ENCODE data around the gene ADSL. TPM values are rescaled to one million over a fixed set of nuclear protein-coding genes. Genes with fewer than 3 reads are reported as not detected.
A peak's percentile ranks its signal among the peaks of the same experiment; 100 is the strongest.

Gene ADSL
- total RNA-seq, 4 donors from 2014 or later = 32.2 to 163 (median 37.4) TPM

GRCh38 chr22:40401532-40401931 is 55.2 kb downstream of the ADSL start:
- H3K4me3 ChIP-seq = no peak overlapping the region
- peak overlapping the region in 1 of 4 donors; percentile 82 for H3K27ac ChIP-seq
- DNase-seq = peak in 1 of 3 donors; percentile 56
- H3K4me1 ChIP-seq = peaks cover 0 to 7% (median 3%) of the 10 kb centered on the region in 4 donors
- no peaks in the 10 kb centered on the region for H3K27me3 ChIP-seq
- TF ChIP-seq POLR2A (IDR thresholded peaks at IDR 0.05) (no peak), CTCF (IDR thresholded peaks at IDR 0.05) (no peak)
- H3K9me3 ChIP-seq = no peaks in the 10 kb centered on the region
- peaks cover 0 to 43% (median 0%) of the 10 kb centered on the region in 3 donors for H3K36me3 ChIP-seq

GRCh38 chr22:40401981-40402406 is 55.7 kb downstream of the ADSL start:
- Histone ChIP-seq H3K4me1 (peaks cover 0 to 7% (median 3%) of the 10 kb centered on the region in 4 donors), H3K9me3 (no peaks in the 10 kb centered on the region), H3K36me3 (peaks cover 0 to 48% (median 0%) of the 10 kb centered on the region in 3 donors), H3K4me3 (no peak overlapping the region), H3K27ac (peak overlapping the region in 1 of 4 donors; percentile 82), H3K27me3 (no peaks in the 10 kb centered on the region)
- no peak for TF ChIP-seq POLR2A (IDR thresholded peaks at IDR 0.05)
- no peak for TF ChIP-seq CTCF (IDR thresholded peaks at IDR 0.05)
- DNase-seq = no peak

- peaks cover 0 to 7% (median 3%) of the 10 kb centered on the region in 4 donors for H3K4me1 ChIP-seq
- H3K4me3 ChIP-seq = no peak overlapping the region
- TF ChIP-seq CTCF (IDR thresholded peaks at IDR 0.05) = no peak
- TF ChIP-seq POLR2A (IDR thresholded peaks at IDR 0.05) = no peak
- H3K36me3 ChIP-seq = peaks cover 0 to 59% (median 0%) of the 10 kb centered on the region in 3 donors
- H3K9me3 ChIP-seq = no peaks in the 10 kb centered on the region
- no peak for DNase-seq
- H3K27ac ChIP-seq = no peak overlapping the region
- H3K27me3 ChIP-seq = no peaks in the 10 kb centered on the region
Observed at GRCh38 chr22:40403141-40403540, 56.8 kb downstream of the ADSL start.

- no peak overlapping the region for H3K27ac ChIP-seq
- H3K27me3 ChIP-seq = no peaks in the 10 kb centered on the region
- no peak for TF ChIP-seq CTCF (IDR thresholded peaks at IDR 0.05)
- TF ChIP-seq POLR2A (IDR thresholded peaks at IDR 0.05) = no peak
- H3K4me1 ChIP-seq = peaks cover 0 to 7% (median 3%) of the 10 kb centered on the region in 4 donors
- H3K36me3 ChIP-seq = peaks cover 0 to 65% (median 0%) of the 10 kb centered on the region in 3 donors
- H3K4me3 ChIP-seq = no peak overlapping the region
- no peaks in the 10 kb centered on the region for H3K9me3 ChIP-seq
- no peak for DNase-seq
Observed at GRCh38 chr22:40403651-40404050, 57.4 kb downstream of the ADSL start.

- H3K4me1 ChIP-seq = peaks cover 0 to 7% (median 3%) of the 10 kb centered on the region in 4 donors
- H3K9me3 ChIP-seq = no peaks in the 10 kb centered on the region
- H3K4me3 ChIP-seq = no peak overlapping the region
- no peak for DNase-seq
- H3K36me3 ChIP-seq = peaks cover 0 to 73% (median 0%) of the 10 kb centered on the region in 3 donors
- H3K27me3 ChIP-seq = no peaks in the 10 kb centered on the region
- no peak overlapping the region for H3K27ac ChIP-seq
- TF ChIP-seq CTCF (IDR thresholded peaks at IDR 0.05) (no peak), POLR2A (IDR thresholded peaks at IDR 0.05) (no peak)
Observed at GRCh38 chr22:40404251-40405177, 58.2 kb downstream of the ADSL start.
